Measurements from ENCODE around the gene PAGR1. TPM values are rescaled to one million over a fixed set of nuclear protein-coding genes. Genes with fewer than 3 reads are reported as not detected.
A peak's percentile ranks its signal among the peaks of the same experiment; 100 is the strongest.

PAGR1 gene
- total and polyA plus RNA-seq, 9 of the 15 experiments (the other 6 are each of a cell fraction or from before 2014, with no cell fraction given) = 1.4 to 58.2 (median 16.8) TPM

- TF ChIP-seq TFE3 (CRISPR knock-in tag; IDR thresholded peaks at IDR 0.05) (peak; percentile 40), PTRF (tag; IDR thresholded peaks at IDR 0.05) (no peak), ZBTB12 (CRISPR knock-in tag; IDR thresholded peaks at IDR 0.05) (0 out of 2 replicates have a peak, but pooled peaks have one; percentile 6), PHF21A (IDR thresholded peaks at IDR 0.05; ENCODE audit: borderline replicate concordance, low read depth) (no peak), ZNF318 (IDR thresholded peaks at IDR 0.05; ENCODE audit: borderline replicate concordance in 1 of 2, low read depth in 1 of 2) (no peak), PYGO2 (tag; IDR thresholded peaks at IDR 0.05) (no peak), ARID1B (IDR thresholded peaks at IDR 0.05) (peak; percentile 32; the same call in 1 of the 2 replicates), ILK (tag; IDR thresholded peaks at IDR 0.05; ENCODE audit: borderline replicate concordance, low read depth) (no peak), NR3C1 (CRISPR knock-in tag; IDR thresholded peaks at IDR 0.05) (peak; percentile 87; the same call in 1 of the 2 replicates), NCOA6 (IDR thresholded peaks at IDR 0.05) (no peak; the same call in 1 of the 2 replicates), POLR3A (IDR thresholded peaks at IDR 0.05; ENCODE audit: borderline replicate concordance, extremely low read depth, insufficient read depth, insufficient read length) (no peak), NR2C1 (IDR thresholded peaks at IDR 0.05) (no peak), NR2C1 (tag; IDR thresholded peaks at IDR 0.05) (peak; percentile 61; the same call in 1 of the 2 replicates), NEUROD1 (IDR thresholded peaks at IDR 0.05; ENCODE audit: borderline replicate concordance, low read depth, low read length, partially characterized antibody) (no peak), CBX2 (IDR thresholded peaks at IDR 0.05; ENCODE audit: insufficient read depth, low read length, poor library complexity, severe bottlenecking) (no peak), RBM39 (optimal IDR thresholded peaks at IDR 0.05; ENCODE audit: low read depth, low read length) (no peak)
These were observed 8.3 kb upstream of the PAGR1 start (continued) for GRCh38 chr16:29807426-29808218.

Measured in K562 (cell line).